HepG2 (cell line): Measurements from ENCODE around the gene PKP3.

ENCODE experiments used
- CEBPB ChIP-seq: IDR thresholded peaks from 2 replicates; pipeline ENCODE4 v1.6.1; 2011; ENCODE audit warnings: low read depth, low read length, improper control_type of control experiment, borderline replicate concordance
- CHCHD3 ChIP-seq: sonication (generic); formaldehyde crosslinking; IDR thresholded peaks from 2 replicates; pipeline ENCODE4 v1.8.0; 2022; ENCODE audit warnings: mild to moderate bottlenecking, missing genetic modification reagents, moderate library complexity
- HMG20B ChIP-seq: conservative IDR thresholded peaks from 2 replicates; pipeline ENCODE4 v1.6.1; 2016; ENCODE audit warnings: missing genetic modification reagents, missing compliant biosample characterization
- MATR3 ChIP-seq: sonication (generic); formaldehyde crosslinking; IDR thresholded peaks from 2 replicates; pipeline ENCODE4 v1.4.0; 2020; ENCODE audit warnings: missing genetic modification reagents
- MED13 ChIP-seq: sonication (generic); formaldehyde crosslinking; IDR thresholded peaks from 2 replicates; pipeline ENCODE4 v1.5.0; 2020; ENCODE audit warnings: missing genetic modification reagents
- MIER2 ChIP-seq: IDR thresholded peaks from 2 replicates; pipeline ENCODE4 v1.6.1; 2016; ENCODE audit warnings: missing biosample characterization, missing genetic modification reagents
- MYC ChIP-seq: sonication (generic); formaldehyde crosslinking; IDR thresholded peaks from 2 replicates; pipeline ENCODE4 v1.9.0; 2021; ENCODE audit warnings: missing genetic modification reagents, borderline replicate concordance
- PRPF4 ChIP-seq: fragments of 200-400 bp; formaldehyde crosslinking; IDR thresholded peaks from 2 replicates; pipeline ENCODE4 v1.6.1; 2016; ENCODE audit warnings: low read length, low read depth; ENCODE audit not compliant: poor library complexity, severe bottlenecking
- SP2 ChIP-seq: sonication (generic); formaldehyde crosslinking; IDR thresholded peaks from 2 replicates; pipeline ENCODE4 v1.5.1; 2020; ENCODE audit warnings: mild to moderate bottlenecking, missing genetic modification reagents
- ZBTB25 ChIP-seq: IDR thresholded peaks from 2 replicates; pipeline ENCODE4 v1.6.1; 2018; ENCODE audit warnings: missing genetic modification reagents
- TF ChIP-seq, protein P1 (sequence below): IDR thresholded peaks from 2 replicates; pipeline ENCODE4 v1.6.1; 2012; ENCODE audit warnings: inconsistent platforms
- TF ChIP-seq, protein P2 (sequence below): sonication (generic); formaldehyde crosslinking; conservative IDR thresholded peaks from 2 replicates; pipeline ENCODE4 v1.8.1; 2023; ENCODE audit warnings: missing genetic modification reagents
- TF ChIP-seq, protein P3 (sequence below): sonication (generic); formaldehyde crosslinking; IDR thresholded peaks from 2 replicates; pipeline ENCODE4 v1.5.0; 2020; ENCODE audit warnings: mild to moderate bottlenecking, missing genetic modification reagents, moderate library complexity

DNA sequence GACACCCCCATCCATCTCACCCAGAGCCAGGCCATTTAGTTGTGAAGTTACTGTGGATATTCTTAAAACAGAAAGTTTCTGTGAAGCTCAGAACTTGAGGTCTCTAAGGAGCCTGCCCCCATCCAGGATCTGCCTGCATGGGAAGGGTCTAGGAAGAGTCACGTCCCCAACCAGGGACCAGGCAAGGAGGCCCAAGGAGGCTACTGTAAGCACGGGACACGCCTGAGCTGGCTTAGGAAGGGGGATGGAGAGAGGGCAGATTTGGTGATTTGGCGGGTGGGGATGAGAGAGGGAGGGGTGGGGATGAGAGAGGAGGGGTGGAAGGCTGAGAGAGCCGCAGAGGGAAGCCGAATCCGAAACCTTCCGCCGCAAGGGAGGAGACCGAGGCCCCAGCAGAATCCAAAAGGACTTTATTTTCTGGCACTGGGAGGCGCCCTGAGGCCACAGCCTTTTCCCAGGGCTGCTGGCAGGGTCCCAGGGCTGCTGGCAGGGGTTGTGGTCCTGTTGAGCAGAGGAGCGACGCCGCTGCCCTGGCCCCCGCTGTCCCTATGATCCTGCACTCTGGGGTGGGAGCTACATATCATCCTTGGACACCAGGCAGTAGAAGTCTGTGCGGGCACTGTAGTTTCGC is 11.4 kb downstream of the PKP3 start:
- TF ChIP-seq PRPF4 = no peak
- TF ChIP-seq HMG20B = no peak
- TF ChIP-seq MIER2 (CRISPR knock-in tag) = no peak
- no peak for TF ChIP-seq ZBTB25 (CRISPR knock-in tag)
- TF ChIP-seq SP2 = no peak
- TF ChIP-seq, protein P1, sequence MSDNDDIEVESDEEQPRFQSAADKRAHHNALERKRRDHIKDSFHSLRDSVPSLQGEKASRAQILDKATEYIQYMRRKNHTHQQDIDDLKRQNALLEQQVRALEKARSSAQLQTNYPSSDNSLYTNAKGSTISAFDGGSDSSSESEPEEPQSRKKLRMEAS = no peak
- TF ChIP-seq MATR3 (CRISPR knock-in tag) = no peak
- no peak for TF ChIP-seq CEBPB
- TF ChIP-seq, protein P2, sequence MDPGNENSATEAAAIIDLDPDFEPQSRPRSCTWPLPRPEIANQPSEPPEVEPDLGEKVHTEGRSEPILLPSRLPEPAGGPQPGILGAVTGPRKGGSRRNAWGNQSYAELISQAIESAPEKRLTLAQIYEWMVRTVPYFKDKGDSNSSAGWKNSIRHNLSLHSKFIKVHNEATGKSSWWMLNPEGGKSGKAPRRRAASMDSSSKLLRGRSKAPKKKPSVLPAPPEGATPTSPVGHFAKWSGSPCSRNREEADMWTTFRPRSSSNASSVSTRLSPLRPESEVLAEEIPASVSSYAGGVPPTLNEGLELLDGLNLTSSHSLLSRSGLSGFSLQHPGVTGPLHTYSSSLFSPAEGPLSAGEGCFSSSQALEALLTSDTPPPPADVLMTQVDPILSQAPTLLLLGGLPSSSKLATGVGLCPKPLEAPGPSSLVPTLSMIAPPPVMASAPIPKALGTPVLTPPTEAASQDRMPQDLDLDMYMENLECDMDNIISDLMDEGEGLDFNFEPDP (CRISPR knock-in tag) = no peak
- no peak for TF ChIP-seq MED13 (CRISPR knock-in tag)
- TF ChIP-seq, protein P3, sequence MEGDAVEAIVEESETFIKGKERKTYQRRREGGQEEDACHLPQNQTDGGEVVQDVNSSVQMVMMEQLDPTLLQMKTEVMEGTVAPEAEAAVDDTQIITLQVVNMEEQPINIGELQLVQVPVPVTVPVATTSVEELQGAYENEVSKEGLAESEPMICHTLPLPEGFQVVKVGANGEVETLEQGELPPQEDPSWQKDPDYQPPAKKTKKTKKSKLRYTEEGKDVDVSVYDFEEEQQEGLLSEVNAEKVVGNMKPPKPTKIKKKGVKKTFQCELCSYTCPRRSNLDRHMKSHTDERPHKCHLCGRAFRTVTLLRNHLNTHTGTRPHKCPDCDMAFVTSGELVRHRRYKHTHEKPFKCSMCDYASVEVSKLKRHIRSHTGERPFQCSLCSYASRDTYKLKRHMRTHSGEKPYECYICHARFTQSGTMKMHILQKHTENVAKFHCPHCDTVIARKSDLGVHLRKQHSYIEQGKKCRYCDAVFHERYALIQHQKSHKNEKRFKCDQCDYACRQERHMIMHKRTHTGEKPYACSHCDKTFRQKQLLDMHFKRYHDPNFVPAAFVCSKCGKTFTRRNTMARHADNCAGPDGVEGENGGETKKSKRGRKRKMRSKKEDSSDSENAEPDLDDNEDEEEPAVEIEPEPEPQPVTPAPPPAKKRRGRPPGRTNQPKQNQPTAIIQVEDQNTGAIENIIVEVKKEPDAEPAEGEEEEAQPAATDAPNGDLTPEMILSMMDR (CRISPR knock-in tag) = peak; percentile 53
- TF ChIP-seq CHCHD3 (CRISPR knock-in tag) = no peak
- no peak for TF ChIP-seq MYC (CRISPR knock-in tag)
